Measurements from ENCODE around the gene TBR1.

DNA sequence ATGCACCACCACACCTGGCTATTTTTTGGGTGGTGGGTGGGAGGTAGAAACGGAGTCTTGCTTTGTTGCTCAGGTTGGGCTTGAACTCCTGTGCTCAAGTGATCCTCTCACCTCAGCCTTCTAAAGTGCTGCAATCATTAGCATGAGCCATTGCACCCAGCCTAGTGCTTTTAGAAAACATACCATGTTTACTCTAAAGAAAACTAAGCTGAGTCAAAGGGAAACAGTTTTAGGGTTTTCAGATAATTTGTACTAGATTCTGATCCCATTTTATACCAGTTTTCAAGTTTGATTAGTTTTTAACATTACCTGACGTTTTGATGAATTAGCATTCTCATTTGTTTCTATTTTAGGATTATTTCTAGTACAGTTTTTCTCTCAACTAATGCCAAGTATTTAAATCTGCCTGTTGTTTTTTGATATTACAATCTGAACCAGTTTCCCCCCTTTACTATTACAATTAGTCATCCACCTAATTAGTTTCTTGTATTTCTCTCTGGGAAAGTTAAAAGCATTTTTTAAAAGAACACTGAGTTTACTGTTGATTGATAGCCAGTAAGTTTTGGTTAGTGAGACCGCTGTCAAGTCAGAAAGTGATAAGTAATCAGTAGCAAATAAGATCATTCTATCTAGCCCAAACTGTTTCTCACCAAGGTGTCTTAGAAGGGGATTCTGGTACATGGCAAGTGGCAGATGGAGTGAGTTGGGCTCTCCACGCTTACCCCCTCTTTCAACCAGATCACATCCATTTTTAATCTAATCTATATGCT lies 24.2 kb upstream of the TBR1 start:
- TF ChIP-seq ZBTB7A (IDR thresholded peaks at IDR 0.05; ENCODE audit: low read depth), result no peak
- no peak for TF ChIP-seq EGR1 (IDR thresholded peaks at IDR 0.05)
- TF ChIP-seq CREB1 (IDR thresholded peaks at IDR 0.05; ENCODE audit: low read depth), result no peak
- TF ChIP-seq EP300 (IDR thresholded peaks at IDR 0.05; ENCODE audit: borderline replicate concordance), result no peak
- TF ChIP-seq, protein P1, sequence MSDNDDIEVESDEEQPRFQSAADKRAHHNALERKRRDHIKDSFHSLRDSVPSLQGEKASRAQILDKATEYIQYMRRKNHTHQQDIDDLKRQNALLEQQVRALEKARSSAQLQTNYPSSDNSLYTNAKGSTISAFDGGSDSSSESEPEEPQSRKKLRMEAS (IDR thresholded peaks at IDR 0.05), result no peak
- TF ChIP-seq, protein P2, sequence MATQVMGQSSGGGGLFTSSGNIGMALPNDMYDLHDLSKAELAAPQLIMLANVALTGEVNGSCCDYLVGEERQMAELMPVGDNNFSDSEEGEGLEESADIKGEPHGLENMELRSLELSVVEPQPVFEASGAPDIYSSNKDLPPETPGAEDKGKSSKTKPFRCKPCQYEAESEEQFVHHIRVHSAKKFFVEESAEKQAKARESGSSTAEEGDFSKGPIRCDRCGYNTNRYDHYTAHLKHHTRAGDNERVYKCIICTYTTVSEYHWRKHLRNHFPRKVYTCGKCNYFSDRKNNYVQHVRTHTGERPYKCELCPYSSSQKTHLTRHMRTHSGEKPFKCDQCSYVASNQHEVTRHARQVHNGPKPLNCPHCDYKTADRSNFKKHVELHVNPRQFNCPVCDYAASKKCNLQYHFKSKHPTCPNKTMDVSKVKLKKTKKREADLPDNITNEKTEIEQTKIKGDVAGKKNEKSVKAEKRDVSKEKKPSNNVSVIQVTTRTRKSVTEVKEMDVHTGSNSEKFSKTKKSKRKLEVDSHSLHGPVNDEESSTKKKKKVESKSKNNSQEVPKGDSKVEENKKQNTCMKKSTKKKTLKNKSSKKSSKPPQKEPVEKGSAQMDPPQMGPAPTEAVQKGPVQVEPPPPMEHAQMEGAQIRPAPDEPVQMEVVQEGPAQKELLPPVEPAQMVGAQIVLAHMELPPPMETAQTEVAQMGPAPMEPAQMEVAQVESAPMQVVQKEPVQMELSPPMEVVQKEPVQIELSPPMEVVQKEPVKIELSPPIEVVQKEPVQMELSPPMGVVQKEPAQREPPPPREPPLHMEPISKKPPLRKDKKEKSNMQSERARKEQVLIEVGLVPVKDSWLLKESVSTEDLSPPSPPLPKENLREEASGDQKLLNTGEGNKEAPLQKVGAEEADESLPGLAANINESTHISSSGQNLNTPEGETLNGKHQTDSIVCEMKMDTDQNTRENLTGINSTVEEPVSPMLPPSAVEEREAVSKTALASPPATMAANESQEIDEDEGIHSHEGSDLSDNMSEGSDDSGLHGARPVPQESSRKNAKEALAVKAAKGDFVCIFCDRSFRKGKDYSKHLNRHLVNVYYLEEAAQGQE (IDR thresholded peaks at IDR 0.05; ENCODE audit: low read depth), result no peak
- no peak for TF ChIP-seq TAF1 (IDR thresholded peaks at IDR 0.05; ENCODE audit: low read depth)
- no peak for TF ChIP-seq RAD21 (IDR thresholded peaks at IDR 0.05; ENCODE audit: low read depth)
- TF ChIP-seq YY1 (IDR thresholded peaks at IDR 0.05; ENCODE audit: low read depth), result no peak
- TF ChIP-seq TCF12 (IDR thresholded peaks at IDR 0.05; ENCODE audit: low read depth), result no peak
- no peak for TF ChIP-seq CEBPB (IDR thresholded peaks at IDR 0.05)
- no peak for TF ChIP-seq FOXM1 (IDR thresholded peaks at IDR 0.05; ENCODE audit: borderline replicate concordance, low read depth)

All from Ishikawa (cell line).